Measurements from ENCODE around the gene TM6SF1.

- TF ChIP-seq CTCF (IDR thresholded peaks at IDR 0.05) (no peak), POLR2A (IDR thresholded peaks at IDR 0.05) (no peak)
These were observed 2.0 kb upstream of the TM6SF1 start for GRCh38 chr15:83105440-83105839.

Data from thyroid gland (tissue), 4 donors.